ENCODE results near the gene RRP1B. TPM values are rescaled to one million over a fixed set of nuclear protein-coding genes. Genes with fewer than 3 reads are reported as not detected.
"Not testable (repeated sequence)": the region's sequence is repeated elsewhere in the genome, so short reads cannot be mapped to it uniquely, and the experiment has no call there.

RRP1B gene
- total RNA-seq, 1 experiment from 2014 or later = 30.7 TPM

- BruUV-seq (replicated peaks) = no TSS peak
- Histone ChIP-seq H3K4me3 (ENCODE audit: low read depth in 2 of 2, low read length in 2 of 2) (peak overlapping the region; percentile 19 to 63), H3K36me3 (ENCODE audit: control insufficient read depth, insufficient read depth, low read length) (no peaks in the 10 kb centered on the region), H3K4me1 (ENCODE audit: control insufficient read depth, insufficient read depth, low read length) (peaks cover 22% of the 10 kb centered on the region), H3K27me3 (ENCODE audit: control insufficient read depth, insufficient read depth, low read length) (no peaks in the 10 kb centered on the region), H3K9me3 (ENCODE audit: control insufficient read depth, insufficient read depth, low read depth, low read length) (no peaks in the 10 kb centered on the region), H3K27ac (ENCODE audit: low read length) (peak overlapping the region; percentile 96)
- intact Hi-C loops (cut with micrococcal nuclease; ENCODE audit: unreplicated experiment) = no loop called here
- TF ChIP-seq TCF7L2 (IDR thresholded peaks at IDR 0.05; ENCODE audit: low read depth, low read length) (peak; percentile 67; the same call in 1 of the 2 replicates), POLR2AphosphoS5 (IDR thresholded peaks at IDR 0.05; ENCODE audit: low read depth, low read length) (0 out of 2 replicates have a peak, but pooled peaks have one; percentile 52)
- TF ChIP-seq, protein P1, sequence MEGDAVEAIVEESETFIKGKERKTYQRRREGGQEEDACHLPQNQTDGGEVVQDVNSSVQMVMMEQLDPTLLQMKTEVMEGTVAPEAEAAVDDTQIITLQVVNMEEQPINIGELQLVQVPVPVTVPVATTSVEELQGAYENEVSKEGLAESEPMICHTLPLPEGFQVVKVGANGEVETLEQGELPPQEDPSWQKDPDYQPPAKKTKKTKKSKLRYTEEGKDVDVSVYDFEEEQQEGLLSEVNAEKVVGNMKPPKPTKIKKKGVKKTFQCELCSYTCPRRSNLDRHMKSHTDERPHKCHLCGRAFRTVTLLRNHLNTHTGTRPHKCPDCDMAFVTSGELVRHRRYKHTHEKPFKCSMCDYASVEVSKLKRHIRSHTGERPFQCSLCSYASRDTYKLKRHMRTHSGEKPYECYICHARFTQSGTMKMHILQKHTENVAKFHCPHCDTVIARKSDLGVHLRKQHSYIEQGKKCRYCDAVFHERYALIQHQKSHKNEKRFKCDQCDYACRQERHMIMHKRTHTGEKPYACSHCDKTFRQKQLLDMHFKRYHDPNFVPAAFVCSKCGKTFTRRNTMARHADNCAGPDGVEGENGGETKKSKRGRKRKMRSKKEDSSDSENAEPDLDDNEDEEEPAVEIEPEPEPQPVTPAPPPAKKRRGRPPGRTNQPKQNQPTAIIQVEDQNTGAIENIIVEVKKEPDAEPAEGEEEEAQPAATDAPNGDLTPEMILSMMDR (IDR thresholded peaks at IDR 0.05) = no peak
- ATAC-seq (peak; percentile 87), DNase-seq (ENCODE audit: low read depth, low spot score) (no peak)
- ChIA-PET CTCF (interaction anchor here (0.6 kb wide), 1 partner anchor 15 kb away, joined by 3 read pairs; no protein-coding TSS in a partner anchor), POLR2A (no interaction called here)
- in situ Hi-C loops (cut with HindIII; ENCODE audit: low pct_unique_long_range_greater_than_20kb, low sequenced_read_pairs) = no loop called here
Observed at GRCh38 chr21:43712268-43712942, 53.0 kb downstream of the RRP1B start.

DNA sequence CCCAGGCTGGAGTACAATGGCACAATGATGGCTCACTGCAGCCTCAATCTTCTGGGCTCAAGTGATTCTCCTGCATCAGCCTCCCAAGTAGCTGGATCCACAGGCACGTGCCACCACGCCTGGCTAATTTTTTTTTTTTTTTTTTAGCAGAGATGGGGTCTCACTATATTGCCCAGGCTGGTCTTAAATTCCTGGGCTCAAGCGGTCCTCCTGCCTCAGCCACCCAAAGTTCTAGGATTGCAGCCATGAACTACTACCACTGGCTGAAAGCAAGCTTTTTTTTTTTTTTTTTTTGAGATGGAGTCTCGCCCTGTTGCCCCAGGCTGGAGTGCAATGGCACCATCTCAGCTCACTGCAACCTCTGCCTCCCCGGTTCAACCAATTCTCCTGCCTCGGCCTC, 53.8 kb downstream of the RRP1B start:
- intact Hi-C loops (cut with micrococcal nuclease; ENCODE audit: unreplicated experiment); H3K27me3 ChIP-seq (ENCODE audit: control insufficient read depth, insufficient read depth, low read length); in situ Hi-C loops (cut with HindIII; ENCODE audit: low pct_unique_long_range_greater_than_20kb, low sequenced_read_pairs); H3K9me3 ChIP-seq (ENCODE audit: control insufficient read depth, insufficient read depth, low read depth, low read length); POLR2A ChIA-PET; ATAC-seq; H3K4me3 ChIP-seq (ENCODE audit: low read depth in 2 of 2, low read length in 2 of 2); DNase-seq (ENCODE audit: low read depth, low spot score); BruUV-seq (replicated peaks); H3K36me3 ChIP-seq (ENCODE audit: control insufficient read depth, insufficient read depth, low read length): not testable (repeated sequence)
- peak overlapping the region; percentile 96 for H3K27ac ChIP-seq (ENCODE audit: low read length)
- H3K4me1 ChIP-seq (ENCODE audit: control insufficient read depth, insufficient read depth, low read length) = peaks cover 22% of the 10 kb centered on the region
- CTCF ChIA-PET = interaction anchor here (0.6 kb wide), 1 partner anchor 14 kb away, joined by 3 read pairs; no protein-coding TSS in a partner anchor

DNA sequence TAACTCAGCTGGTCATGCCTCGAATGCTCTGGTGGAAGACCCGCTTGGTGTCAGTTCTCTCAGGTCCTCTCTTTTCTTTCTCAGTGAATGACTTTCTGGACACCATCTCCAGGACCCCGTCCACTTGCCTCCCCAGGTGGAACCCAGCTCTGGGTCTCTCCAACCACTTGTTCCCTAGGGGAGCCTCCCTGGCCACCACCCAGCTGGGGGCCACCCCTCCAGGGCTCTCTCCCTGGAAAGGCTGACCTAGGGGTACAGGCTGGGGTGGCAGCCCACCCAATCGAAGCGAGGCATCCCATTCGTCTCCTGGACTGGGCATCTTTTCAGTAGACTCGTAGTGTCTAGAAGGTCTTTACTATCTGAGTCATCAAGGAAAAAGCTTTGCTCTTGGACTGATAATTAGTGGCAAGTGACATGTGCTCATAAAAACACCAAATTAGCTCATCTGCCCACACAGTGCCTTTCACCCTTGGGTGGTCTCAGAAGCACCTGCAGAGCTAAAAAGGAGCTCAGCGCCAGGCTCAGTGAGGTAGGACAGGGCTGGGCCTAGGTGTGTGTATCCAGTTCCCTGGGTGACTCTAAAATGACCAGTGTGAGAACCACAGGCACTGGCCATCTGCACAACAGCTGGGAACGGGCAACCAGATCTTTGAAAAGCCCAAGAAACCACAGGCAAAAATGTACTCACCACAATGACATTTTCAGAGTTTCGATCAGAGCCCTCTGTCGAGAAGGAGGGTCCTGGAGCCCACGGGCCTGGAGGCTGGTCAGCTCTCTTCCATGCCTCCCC, 57.2 kb downstream of the RRP1B start:
- Histone ChIP-seq H3K27me3 (ENCODE audit: control insufficient read depth, insufficient read depth, low read length) (no peaks in the 10 kb centered on the region), H3K4me1 (ENCODE audit: control insufficient read depth, insufficient read depth, low read length) (peaks cover 23% of the 10 kb centered on the region), H3K4me3 (ENCODE audit: low read depth in 2 of 2, low read length in 2 of 2) (no peak overlapping the region), H3K27ac (ENCODE audit: low read length) (peak overlapping the region; percentile 59; the same call in 1 of the 2 replicates), H3K9me3 (ENCODE audit: control insufficient read depth, insufficient read depth, low read depth, low read length) (no peaks in the 10 kb centered on the region), H3K36me3 (ENCODE audit: control insufficient read depth, insufficient read depth, low read length) (peaks cover 3% of the 10 kb centered on the region; the same call in 1 of the 2 replicates)
- no TSS peak for BruUV-seq (replicated peaks)
- ChIA-PET CTCF (no interaction called here), POLR2A (no interaction called here)
- ATAC-seq (no peak), DNase-seq (ENCODE audit: low read depth, low spot score) (no peak)
- in situ Hi-C loops (cut with HindIII; ENCODE audit: low pct_unique_long_range_greater_than_20kb, low sequenced_read_pairs) = no loop called here
- TF ChIP-seq TCF7L2 (IDR thresholded peaks at IDR 0.05; ENCODE audit: low read depth, low read length) (no peak), SIN3A (IDR thresholded peaks at IDR 0.05; ENCODE audit: borderline replicate concordance, insufficient read depth, low read depth, low read length) (no peak), REST (IDR thresholded peaks at IDR 0.05; ENCODE audit: insufficient read depth in 1 of 2, low read depth in 2 of 2, low read length in 1 of 2) (no peak), POLR2AphosphoS5 (IDR thresholded peaks at IDR 0.05; ENCODE audit: low read depth, low read length) (no peak)
- TF ChIP-seq, protein P1 (IDR thresholded peaks at IDR 0.05) = no peak
- intact Hi-C loops (cut with micrococcal nuclease; ENCODE audit: unreplicated experiment) = no loop called here

Measured in Panc1 (cell line).